ENCODE results near the gene PPP1R16B. TPM values are rescaled to one million over a fixed set of nuclear protein-coding genes. Genes with fewer than 3 reads are reported as not detected.

PPP1R16B gene
- total and polyA plus RNA-seq, 2 of the 8 experiments (the other 6 are each of a cell fraction or from before 2014, with no cell fraction given), result 2.6 to 8.9 TPM

DNA sequence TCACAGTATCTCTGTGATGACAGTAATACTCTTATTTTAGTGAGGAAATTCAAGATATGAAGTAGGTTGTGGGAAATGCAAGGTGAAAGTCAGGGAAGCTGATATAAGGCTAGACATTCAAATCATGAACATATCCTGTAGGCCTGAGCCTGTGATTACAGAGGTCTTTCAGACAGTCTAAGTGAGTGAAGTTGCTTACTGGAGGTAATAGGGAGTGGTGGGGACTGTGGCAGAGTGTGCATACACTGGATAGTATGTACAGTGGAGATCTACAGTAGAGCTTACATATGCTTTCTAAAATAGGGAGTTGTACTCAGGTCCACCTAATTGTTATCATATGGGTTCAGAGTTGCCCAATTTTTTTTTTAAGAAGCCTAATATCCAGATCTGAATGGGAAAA lies 159.8 kb downstream of the PPP1R16B start (continued):
- TF ChIP-seq, protein P1, sequence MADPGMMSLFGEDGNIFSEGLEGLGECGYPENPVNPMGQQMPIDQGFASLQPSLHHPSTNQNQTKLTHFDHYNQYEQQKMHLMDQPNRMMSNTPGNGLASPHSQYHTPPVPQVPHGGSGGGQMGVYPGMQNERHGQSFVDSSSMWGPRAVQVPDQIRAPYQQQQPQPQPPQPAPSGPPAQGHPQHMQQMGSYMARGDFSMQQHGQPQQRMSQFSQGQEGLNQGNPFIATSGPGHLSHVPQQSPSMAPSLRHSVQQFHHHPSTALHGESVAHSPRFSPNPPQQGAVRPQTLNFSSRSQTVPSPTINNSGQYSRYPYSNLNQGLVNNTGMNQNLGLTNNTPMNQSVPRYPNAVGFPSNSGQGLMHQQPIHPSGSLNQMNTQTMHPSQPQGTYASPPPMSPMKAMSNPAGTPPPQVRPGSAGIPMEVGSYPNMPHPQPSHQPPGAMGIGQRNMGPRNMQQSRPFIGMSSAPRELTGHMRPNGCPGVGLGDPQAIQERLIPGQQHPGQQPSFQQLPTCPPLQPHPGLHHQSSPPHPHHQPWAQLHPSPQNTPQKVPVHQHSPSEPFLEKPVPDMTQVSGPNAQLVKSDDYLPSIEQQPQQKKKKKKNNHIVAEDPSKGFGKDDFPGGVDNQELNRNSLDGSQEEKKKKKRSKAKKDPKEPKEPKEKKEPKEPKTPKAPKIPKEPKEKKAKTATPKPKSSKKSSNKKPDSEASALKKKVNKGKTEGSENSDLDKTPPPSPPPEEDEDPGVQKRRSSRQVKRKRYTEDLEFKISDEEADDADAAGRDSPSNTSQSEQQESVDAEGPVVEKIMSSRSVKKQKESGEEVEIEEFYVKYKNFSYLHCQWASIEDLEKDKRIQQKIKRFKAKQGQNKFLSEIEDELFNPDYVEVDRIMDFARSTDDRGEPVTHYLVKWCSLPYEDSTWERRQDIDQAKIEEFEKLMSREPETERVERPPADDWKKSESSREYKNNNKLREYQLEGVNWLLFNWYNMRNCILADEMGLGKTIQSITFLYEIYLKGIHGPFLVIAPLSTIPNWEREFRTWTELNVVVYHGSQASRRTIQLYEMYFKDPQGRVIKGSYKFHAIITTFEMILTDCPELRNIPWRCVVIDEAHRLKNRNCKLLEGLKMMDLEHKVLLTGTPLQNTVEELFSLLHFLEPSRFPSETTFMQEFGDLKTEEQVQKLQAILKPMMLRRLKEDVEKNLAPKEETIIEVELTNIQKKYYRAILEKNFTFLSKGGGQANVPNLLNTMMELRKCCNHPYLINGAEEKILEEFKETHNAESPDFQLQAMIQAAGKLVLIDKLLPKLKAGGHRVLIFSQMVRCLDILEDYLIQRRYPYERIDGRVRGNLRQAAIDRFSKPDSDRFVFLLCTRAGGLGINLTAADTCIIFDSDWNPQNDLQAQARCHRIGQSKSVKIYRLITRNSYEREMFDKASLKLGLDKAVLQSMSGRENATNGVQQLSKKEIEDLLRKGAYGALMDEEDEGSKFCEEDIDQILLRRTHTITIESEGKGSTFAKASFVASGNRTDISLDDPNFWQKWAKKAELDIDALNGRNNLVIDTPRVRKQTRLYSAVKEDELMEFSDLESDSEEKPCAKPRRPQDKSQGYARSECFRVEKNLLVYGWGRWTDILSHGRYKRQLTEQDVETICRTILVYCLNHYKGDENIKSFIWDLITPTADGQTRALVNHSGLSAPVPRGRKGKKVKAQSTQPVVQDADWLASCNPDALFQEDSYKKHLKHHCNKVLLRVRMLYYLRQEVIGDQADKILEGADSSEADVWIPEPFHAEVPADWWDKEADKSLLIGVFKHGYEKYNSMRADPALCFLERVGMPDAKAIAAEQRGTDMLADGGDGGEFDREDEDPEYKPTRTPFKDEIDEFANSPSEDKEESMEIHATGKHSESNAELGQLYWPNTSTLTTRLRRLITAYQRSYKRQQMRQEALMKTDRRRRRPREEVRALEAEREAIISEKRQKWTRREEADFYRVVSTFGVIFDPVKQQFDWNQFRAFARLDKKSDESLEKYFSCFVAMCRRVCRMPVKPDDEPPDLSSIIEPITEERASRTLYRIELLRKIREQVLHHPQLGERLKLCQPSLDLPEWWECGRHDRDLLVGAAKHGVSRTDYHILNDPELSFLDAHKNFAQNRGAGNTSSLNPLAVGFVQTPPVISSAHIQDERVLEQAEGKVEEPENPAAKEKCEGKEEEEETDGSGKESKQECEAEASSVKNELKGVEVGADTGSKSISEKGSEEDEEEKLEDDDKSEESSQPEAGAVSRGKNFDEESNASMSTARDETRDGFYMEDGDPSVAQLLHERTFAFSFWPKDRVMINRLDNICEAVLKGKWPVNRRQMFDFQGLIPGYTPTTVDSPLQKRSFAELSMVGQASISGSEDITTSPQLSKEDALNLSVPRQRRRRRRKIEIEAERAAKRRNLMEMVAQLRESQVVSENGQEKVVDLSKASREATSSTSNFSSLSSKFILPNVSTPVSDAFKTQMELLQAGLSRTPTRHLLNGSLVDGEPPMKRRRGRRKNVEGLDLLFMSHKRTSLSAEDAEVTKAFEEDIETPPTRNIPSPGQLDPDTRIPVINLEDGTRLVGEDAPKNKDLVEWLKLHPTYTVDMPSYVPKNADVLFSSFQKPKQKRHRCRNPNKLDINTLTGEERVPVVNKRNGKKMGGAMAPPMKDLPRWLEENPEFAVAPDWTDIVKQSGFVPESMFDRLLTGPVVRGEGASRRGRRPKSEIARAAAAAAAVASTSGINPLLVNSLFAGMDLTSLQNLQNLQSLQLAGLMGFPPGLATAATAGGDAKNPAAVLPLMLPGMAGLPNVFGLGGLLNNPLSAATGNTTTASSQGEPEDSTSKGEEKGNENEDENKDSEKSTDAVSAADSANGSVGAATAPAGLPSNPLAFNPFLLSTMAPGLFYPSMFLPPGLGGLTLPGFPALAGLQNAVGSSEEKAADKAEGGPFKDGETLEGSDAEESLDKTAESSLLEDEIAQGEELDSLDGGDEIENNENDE (IDR thresholded peaks at IDR 0.05; ENCODE audit: insufficient replicate concordance, low read length), result no peak
- TF ChIP-seq YY1 (IDR thresholded peaks at IDR 0.05; ENCODE audit: low read depth, low read length) (no peak), SP4 (IDR thresholded peaks at IDR 0.05; ENCODE audit: low read length) (no peak), TBP (IDR thresholded peaks at IDR 0.05; ENCODE audit: low read depth, low read length) (no peak), TAF1 (IDR thresholded peaks at IDR 0.05; ENCODE audit: low read depth, low read length) (no peak), TCF12 (IDR thresholded peaks at IDR 0.05; ENCODE audit: low read depth, low read length) (no peak), TAF7 (optimal IDR thresholded peaks at IDR 0.05; ENCODE audit: borderline replicate concordance, low read depth, low read length) (no peak), CTBP2 (IDR thresholded peaks at IDR 0.05; ENCODE audit: borderline replicate concordance, insufficient read depth, insufficient read length, low read length) (no peak)
- TF ChIP-seq, protein P2, sequence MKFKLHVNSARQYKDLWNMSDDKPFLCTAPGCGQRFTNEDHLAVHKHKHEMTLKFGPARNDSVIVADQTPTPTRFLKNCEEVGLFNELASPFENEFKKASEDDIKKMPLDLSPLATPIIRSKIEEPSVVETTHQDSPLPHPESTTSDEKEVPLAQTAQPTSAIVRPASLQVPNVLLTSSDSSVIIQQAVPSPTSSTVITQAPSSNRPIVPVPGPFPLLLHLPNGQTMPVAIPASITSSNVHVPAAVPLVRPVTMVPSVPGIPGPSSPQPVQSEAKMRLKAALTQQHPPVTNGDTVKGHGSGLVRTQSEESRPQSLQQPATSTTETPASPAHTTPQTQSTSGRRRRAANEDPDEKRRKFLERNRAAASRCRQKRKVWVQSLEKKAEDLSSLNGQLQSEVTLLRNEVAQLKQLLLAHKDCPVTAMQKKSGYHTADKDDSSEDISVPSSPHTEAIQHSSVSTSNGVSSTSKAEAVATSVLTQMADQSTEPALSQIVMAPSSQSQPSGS (IDR thresholded peaks at IDR 0.05; ENCODE audit: low read length), result no peak
- TF ChIP-seq, protein P3, sequence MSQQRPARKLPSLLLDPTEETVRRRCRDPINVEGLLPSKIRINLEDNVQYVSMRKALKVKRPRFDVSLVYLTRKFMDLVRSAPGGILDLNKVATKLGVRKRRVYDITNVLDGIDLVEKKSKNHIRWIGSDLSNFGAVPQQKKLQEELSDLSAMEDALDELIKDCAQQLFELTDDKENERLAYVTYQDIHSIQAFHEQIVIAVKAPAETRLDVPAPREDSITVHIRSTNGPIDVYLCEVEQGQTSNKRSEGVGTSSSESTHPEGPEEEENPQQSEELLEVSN (IDR thresholded peaks at IDR 0.05), result no peak
